GM21515 (cell line): ENCODE data around the gene LAPTM5.
A peak's percentile ranks its signal among the peaks of the same experiment; 100 is the strongest.

Experiments
- ATAC-seq: cut with Tn5 transposase; IDR thresholded peaks from one replicate; pipeline ENCODE4 v1.9.1; 2021; ENCODE audit not compliant: unreplicated experiment

Gene LAPTM5

DNA sequence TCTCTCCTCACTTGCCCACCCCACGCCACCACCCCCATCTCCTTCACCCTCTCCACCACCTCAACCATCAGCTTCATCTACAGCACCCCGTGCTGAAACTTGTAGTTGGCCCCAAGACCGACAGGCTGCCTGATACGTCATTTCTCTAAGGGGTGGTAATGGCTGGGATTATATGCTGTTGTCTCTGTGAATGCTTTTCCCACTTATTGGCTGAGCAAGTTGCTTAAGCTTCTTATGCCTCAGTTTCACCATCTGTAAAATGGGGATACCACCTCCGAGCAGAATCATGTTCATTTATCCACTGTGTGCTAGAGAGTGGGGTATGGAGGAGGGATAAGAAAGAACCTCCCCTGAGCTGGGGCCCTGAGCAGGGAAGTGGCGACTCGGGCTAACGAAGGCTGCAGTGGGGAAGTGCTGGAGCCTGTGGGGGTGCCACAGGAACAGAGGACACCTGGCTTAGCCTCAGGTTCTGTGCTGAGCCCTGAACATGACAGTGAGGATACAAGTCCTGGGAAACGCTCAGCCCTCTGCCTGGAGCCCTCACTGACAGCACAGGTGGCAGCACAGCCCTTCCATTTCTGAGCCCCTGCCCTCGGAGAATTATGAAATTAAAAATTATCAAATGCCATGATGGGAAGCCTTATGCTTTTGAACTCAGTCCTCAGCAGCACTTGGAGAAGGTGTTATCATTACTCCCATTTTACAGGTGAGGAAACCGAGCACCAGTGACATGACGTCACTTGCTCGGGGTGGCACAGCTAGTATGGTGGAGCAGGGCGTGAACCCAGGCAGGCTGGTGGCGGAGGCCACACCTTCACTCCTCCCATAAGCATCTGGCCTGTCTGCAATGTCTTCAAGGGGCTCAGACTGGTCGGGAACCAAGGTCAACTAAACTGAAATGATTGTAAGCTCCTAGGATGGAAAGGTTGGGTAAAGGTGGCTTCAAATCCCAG is 37.0 kb downstream of the LAPTM5 start:
- ATAC-seq, result no peak

DNA sequence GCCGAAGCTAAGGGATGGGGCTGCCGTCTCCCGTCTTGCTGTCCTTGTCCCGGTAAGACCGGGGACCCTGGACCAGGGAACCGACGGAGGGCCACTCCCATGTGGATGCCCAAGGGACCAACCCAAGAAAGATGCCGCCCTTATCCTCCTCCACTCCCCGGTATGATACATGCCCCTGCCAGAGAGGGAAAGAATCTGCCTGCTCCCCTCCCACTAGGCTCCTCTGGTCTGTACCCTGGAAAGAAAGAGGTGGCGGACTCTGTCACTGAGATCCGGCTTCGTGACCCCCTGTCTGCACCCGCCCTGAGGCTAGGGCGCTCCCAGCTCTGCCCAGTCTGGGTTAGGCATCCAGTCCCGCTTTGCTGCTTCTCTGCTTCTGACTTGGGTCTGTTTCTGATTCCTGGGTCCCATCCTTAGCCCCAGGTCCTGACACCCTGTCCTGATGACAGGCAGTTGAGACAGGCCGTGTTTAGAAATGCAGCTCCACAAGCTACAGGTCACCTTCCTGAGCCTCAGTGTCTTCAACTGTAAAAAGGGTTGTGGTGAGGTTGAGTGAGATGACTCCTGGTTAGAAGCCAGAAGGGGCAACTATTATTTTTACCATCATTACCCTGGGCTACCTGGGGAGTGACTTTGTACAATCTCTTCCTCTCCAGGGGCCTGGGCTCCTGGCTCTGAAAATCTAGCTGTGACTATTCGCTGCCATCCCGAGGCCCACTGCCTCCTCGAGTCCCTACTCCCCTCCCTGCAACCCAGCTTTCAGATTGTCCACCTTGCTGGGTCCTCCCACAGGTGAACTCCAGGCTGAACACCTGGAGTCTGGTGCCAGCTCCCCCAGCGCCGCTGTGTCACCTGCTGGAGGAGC is 37.9 kb downstream of the LAPTM5 start:
- no peak for ATAC-seq

DNA sequence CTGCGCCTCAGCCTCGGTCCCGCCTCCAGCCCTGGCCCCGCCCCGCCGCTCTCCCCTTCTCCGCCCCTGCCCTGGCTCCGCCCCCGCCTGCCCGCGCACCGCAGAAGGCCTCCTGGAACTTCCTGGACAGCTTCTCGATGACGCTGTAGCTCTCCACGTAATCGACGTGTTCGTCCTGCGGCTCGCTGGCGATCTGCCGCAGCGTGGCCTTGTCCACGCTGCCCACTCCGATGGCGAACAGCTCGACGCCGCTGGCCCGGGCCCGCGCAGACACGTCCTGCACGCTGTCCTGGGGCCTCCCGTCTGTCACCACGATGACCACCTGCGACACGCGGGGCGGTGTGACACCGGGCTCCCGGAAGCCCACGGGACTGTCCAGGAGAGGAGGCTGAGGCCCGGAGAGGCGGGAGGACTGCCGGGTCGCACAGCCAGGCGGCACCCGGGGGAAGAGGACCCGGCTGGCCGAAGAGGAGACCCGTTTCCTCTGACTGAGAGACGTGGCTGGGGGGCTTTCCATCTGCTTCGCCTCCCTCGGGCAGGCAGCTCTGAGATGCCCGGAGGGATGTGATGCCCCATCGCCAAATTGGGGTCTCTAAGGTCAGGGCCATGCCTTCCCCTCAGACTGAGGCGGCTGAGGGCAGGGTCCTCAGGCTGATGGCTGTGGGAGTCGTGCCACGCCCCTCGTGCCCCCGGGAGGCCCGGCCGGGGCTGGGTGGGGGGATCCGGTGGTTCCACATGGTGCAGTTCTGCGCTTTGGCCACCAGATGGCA is 38.8 kb downstream of the LAPTM5 start:
- ATAC-seq, result peak; percentile 50

DNA sequence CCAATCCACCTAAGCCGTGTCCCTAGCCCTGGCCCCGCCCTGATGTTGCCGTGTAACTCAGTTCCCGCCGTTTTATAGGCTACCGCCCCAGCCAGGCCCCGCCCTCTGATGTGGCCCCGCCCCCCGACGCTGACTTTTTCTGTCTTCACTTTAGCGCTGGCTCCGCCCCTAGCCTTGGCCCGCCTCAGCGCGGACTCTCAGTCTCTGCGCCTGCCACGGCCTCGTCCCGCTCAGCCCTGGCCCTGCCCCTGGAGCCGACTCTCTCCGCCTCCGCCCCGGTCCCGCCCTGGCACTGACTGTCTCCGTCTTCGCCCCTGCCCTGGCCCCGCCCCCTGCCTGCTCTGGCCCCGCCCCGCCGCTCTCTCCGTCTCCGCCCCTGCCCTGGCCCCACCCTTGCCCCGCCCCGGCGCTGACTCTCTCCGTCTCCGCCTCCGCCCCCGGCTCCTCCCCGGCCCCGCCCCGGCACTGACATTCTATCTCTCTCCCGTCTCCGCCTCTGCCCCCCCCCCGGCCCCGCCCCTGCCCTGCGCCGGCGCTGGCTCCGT is 39.4 kb downstream of the LAPTM5 start:
- ATAC-seq, result peak; percentile 78

DNA sequence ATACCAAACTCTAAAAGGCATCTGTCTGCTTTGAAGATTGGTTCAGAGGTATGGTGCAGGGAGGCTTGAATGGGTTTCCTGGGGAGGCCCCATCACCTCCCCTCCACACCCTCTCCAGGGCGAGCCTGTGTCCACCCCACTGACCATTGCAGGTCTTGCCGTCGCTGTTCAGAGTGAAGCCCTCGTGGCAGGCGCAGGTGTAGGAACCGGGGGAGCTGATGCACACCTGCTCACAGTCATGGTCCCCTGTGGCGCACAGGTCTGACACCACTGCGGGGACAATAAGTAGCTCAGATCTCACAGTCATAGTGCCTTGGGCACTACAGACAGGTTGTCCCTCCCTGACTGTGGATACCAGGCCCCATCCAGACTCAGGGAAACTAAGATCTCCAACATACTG is 40.9 kb downstream of the LAPTM5 start:
- no peak for ATAC-seq

DNA sequence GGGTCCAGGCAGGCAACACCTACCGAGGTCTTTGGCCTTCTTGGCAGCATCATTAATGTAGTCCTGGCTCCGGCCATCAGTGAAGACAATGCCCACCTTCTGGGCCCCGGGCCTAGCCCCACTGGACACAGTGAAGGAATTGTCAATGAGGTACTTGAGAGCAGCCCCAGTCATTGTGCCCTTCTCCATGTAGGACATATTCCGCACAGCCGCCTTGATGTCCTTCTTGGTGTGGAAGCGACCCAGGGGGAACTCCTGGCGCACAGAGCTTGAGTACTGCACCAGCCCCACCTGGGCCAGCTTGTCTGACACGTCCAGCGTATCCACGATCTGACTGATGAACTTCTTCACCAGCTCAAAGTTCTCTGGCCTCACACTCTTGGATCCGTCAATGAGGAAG is 41.7 kb downstream of the LAPTM5 start:
- no peak for ATAC-seq

DNA sequence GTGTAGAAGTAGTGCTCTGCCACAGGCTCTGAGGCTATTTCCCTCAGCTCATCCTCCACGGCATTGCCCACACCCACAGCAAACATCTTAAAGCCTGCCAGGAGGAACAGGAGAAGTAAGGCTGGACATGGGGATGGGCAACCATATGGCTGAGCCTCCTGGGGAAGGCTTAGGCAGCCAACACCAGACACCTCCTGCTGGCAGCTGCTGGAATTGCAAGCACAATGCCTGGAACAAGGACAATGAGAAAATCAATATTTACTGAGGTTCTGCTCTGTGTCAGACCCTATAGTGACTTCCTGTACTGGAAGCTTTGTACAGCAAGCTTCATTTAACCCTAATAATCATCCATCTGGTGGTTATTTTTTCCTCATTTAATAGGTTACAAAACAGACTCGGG is 42.4 kb downstream of the LAPTM5 start:
- ATAC-seq, result no peak

DNA sequence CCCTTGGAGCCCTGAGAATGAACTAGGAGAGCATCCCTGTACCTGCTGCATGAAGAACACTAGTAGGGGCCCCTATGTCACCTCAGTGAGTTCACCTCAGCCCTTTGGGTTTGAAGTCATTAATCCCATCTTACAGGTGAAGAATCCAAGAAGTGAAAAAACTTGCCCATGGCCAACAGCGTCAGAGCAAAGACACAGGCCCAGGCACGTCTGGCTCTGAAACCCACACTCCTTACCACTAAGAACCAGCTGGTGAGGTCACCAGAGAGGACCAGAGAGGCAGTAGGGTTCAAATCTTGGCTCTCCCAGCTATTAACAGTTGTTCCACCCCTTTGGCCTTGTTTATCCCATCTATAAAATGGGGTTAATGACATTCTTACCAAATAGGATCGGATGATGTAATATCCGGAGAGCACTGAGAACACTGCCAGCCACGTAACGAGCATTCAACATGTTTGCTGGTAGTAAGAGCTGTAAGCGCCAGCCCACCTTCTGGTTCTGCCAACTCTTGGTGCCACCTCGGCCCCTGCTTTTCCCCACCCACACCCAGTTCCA is 43.0 kb downstream of the LAPTM5 start:
- ATAC-seq, result no peak

DNA sequence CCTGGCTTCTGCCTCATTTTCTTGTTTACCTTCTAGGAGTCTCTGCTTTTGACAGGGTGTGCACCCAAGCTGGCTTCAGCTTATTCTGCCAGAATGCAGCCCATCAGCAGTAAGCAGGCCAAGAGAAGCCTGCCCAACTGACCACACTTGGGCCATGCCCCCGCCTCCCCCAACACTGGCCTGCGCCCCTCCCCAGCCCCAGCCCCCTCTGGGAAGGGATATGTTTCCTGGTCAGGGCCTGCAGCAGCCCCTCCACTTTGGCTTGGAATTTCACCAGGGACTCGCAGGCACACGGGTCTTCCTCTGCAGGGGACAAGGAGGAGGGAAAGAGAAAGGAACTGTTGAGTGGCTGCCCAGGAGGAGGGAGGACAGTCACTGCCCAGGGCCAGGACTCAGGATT is 43.5 kb downstream of the LAPTM5 start:
- no peak for ATAC-seq

DNA sequence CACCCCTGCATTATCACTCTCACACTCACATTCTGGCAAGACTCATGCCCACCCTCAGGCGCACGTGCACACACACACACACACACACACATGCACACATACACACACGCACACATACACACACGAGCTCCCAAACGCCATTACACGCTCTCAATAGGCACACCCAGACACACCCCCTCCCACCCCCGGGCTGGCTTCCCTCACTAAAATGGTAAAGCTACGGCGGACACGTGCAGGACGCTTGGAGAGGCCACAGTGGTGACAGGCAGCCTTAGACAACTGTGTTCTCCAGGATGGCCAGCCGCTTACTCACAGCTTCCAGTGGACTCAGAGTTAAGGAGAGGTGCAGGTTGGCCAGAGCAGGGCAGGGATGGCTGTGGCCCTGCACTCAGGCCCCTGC is 44.3 kb downstream of the LAPTM5 start:
- ATAC-seq, result no peak

DNA sequence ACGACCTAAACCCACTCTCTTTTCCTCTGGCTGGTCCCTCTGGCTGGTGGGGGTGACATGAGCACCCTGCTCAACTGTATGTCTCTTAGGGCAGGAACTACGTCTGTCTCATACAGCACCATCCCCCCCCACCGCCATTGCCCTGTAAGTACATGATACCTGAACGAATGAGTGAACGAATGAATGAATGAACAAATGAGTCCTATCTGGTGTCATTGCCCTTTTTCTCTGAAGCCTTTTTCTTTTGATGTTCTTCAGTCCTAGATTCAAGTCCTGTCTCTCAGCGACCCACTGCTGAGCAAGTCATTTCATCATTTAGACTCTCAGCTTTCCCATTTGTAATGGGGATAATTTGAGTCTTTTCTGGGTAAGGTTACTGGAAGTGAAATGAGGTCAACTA is 45.0 kb downstream of the LAPTM5 start:
- no peak for ATAC-seq

DNA sequence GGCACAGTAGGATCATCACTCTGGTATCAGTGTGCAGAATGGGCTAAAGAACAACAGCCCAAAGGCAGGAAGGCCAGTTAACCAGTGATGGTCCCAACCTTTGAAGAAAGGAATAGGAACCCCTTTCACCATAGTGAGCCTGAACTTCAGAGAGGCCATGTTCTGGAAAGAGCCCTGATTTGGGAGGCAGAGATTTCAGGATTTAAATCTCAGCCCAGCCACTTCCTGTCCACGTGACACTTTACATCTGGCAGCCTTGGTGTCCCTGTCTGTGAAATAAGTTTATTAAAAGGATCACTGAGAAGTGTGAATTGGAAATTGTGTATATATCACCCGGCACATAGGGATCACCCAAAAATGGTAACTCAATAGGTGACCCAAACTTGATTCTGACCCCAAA is 47.2 kb downstream of the LAPTM5 start:
- no peak for ATAC-seq

DNA sequence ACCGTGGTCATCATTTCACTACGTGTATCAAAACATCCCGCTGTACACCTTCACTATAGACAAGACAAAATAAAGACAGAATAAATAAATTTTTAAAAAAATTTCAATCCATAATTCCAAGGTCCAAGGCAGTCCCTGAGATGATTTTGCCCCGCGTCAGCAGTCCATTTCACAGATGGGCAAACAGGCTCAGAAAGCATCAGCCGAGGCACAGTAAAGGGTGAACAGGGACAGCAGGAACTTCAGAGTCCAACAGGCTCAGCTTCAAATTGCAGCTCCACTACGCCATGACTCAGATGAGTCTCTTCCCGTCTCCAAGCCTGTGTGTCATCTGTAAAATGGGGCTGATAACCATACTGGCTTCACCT is 49.2 kb downstream of the LAPTM5 start:
- ATAC-seq, result no peak

DNA sequence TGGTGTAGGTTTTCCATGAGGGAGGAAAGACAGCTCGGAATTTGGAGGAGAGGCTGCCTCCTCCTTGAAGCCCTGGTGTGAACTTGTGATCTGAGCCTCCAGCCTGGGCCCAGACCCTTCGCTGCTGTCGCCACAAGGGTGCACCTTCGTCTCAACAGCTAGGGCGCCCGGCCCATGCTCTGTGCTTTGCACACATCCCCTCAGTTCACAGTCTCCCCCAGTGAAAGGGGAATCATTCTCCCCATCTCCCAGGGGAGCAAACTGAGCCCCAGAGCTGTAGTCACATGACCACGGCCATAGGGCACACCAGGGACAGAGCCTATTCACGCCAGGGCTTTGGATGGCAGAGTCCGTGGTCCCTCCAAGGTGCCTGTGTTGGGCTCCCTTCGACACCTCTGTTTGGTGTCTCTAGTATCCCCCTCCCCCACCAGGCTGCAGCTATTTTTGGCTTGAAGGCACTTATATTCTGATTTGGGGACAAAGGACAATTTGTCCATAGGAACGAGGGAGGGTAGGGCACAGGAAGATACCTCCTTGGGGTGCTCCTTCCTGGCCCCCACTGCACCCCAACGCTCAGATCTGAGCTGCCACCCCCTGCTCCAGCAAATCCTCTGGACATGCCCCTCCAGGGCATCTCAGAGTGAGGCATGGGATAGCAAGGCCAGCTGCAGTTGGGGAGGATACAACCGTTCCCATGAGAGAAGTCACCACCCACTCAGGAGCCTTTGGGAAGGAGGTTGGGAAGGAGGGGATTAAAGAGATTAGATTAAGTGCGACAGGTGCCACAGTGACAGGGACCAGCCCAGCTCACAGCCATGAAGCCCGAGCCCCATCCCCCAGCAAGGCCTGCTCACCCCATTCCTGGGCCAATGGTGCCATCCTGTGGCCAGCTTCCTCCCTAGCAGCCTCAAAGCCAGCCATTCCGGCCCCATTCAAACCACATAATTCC is 49.9 kb downstream of the LAPTM5 start:
- no peak for ATAC-seq

DNA sequence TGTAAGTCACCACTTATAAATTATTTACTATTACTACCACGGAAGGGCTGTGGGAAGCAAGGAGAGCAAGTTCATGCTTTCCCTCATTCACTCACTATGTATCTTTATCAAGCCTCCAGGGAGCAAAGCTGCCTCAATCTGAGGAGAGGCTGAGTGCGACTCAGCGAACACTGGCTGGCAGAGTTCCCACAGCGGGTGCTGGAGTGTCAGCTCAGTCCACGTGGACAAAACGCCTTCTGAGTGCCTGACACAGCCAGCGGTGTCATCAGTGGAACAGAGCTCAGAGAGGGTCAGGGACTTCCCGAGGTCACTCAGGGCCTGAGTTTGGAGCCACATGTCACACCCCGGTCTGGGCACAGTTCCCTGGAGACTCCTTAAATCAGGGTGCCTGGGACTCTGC is 51.0 kb downstream of the LAPTM5 start:
- no peak for ATAC-seq

DNA sequence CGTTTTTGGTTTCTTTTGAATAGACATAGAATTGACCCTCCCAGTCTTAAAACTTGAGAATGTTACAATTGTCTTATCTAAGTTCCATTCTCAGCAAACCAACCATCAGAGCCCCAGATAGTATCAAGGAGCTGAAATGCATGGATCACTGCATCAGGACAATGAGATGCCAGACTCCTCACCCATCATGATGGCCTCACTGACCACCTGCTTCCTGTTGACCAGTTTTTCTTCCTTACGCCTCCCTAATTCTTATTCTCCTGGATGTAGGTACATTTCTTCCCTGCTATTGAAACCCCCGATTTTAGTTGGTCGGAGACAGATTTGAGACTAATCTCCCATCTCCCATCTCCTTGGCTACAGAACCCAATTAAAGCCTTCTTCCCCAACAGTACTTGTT is 51.9 kb downstream of the LAPTM5 start:
- ATAC-seq, result no peak

DNA sequence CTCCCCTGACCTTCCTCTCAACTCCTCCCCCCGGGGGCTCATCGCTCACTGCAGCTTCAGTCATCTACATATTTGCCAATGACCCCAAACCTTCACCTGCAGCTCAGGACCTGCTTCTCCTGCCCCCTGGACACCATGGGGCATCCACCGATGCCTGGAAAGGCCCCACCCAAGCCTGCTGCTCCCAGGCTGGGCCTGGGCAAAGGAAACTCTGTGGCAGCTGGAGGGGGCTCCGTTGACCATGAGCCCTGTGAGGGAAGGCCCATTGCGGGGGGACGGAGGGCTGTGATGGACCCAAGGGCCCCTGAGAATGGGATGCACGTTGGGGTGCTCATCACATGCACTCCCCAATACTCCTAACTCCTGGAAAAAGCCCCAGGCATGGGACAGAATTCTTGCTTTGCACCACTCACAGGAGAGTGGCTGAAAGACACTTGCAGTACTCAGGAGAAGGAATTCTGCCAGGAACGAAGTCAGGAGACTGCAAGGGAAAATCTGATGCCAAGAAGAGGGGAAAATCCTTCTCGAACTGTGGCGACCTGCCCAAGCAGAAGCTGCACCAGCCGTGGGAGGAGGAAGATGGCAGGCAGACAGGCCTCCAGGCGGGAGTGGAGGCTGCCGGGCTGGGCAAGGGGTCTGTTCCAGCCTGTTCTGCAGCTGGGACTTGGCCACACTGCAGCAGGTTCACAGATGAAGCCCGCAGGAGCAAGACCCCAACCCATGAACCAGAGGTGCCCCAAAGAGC is 52.6 kb downstream of the LAPTM5 start:
- no peak for ATAC-seq

DNA sequence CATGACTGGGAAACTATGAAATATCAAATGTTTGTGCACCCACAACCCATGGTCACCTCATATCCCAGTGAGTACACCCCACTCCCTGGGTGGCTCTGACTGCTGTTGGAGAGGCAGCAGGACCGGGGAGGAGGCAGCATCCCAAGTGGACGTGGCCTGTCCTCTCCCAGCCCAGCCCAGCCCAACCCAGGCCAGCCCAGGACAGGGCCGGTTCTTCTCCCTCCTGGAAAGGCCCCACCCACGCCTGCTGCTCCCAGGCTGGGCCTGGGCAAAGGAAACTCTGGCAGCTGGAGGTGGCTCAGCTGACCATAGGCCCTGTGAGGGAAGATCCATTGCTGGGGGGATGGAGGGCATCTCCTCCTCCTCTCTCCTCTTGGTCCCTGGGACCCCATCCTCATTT is 53.3 kb downstream of the LAPTM5 start:
- no peak for ATAC-seq

DNA sequence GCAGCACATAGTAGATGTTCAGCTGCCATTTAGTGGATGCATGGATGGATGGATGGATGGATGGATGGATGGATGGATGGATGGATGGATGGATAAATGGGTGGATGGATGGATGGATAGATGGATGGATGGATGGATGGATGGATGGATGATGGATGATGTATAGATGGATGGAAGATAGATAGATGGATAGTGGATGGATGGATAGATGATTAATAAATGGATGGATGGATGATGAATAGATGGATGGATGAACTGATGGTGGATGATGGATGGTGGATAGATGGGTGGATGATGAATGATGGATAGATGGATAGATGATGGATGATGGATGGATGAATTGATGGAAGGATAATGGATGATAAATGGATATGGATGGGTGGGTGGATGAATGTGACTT is 54.8 kb downstream of the LAPTM5 start:
- no peak for ATAC-seq
